Muscle of arm (tissue), 12 donors: ENCODE results near the gene RALGPS2. TPM values are rescaled to one million over a fixed set of nuclear protein-coding genes. Genes with fewer than 3 reads are reported as not detected.

Source experiments
- DNase-seq: peaks from one replicate; pipeline ENCODE4 v3.0.0-alpha.2; 2013
- polyA plus RNA-seq, 12 donors: library from polyadenylated mRNA; unstranded; fragments of 120-200 nt; gene quantifications; one replicate each; pipeline ENCODE4 v1.2.1, GENCODE V29; 2013; ENCODE audit not compliant: insufficient read length in 12 of 12

RALGPS2 gene
- polyA plus RNA-seq, 12 donors = 31.6 to 61.3 (median 42.8) TPM; not detected in 1

DNA sequence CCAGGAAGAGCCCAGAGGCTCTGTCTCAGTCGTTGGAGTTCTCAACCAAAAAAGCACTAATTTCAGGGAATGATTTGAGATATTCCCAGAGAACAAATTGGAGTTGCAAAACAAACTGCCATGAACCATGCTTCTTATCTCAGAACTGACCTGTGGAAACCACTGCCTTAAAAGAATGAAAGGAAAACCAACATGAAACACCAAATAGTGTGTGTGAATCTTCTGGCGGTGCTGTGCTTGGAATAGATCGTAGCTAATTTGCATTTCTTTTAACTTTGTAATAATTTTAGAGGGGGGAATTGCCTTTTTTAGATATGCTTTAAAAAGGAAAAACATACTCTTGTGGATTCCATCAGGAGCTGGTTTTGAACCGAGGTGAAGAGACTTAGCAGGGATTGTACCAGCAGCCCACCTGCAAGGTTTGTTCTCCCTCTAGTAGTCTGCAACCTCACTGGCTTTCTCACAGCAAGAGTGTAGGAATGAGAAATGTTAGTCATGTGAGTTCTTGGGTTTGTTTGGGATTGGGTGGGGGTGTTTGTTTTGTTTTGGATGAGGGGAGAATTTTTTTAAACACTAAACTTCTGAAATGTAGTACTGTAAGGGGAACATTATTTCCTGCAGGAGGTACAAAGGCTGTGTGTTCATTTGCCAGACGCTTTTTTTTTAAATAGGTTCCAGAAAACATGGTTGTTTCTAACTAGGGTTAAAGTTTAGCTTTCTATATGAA, 191.6 kb downstream of the RALGPS2 start:
- no peak for DNase-seq

DNA sequence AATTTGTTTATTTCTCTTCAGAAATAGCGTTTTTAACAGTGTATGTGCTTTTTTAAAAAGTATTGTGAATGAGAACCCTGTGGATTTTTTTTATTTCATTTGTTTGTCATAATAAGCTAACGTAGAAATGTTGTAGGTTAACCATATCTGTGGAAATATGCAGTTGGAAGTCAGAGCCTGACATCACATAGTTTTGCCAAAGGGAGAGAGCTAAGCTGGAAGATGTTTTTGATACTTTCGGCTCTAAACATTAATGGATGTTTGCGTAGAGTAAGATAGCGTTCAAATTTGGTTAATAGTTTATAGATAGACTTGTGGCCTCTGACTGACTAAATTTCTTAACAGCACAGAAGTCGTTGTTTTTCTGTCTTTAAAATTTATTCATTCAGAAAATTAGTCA, 193.3 kb downstream of the RALGPS2 start:
- no peak for DNase-seq

DNA sequence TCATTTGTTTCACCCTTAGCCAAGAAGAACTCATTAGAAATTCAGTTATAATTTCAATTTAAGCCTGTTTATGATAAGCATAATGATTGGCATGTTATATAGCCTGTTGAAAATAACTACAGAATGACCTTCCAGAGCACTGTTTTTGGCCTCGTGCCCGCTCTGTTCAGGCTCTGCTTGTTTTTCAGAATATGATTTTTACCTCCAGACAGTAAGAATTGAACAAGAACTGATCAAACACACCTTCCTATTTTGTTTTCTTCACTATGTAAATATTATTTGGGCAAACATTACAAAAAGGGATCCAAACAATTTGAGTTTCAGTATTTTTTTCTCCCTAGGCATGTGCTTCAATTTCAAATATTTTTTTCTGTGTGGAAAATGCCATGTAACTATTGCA, 193.9 kb downstream of the RALGPS2 start:
- DNase-seq = no peak

DNA sequence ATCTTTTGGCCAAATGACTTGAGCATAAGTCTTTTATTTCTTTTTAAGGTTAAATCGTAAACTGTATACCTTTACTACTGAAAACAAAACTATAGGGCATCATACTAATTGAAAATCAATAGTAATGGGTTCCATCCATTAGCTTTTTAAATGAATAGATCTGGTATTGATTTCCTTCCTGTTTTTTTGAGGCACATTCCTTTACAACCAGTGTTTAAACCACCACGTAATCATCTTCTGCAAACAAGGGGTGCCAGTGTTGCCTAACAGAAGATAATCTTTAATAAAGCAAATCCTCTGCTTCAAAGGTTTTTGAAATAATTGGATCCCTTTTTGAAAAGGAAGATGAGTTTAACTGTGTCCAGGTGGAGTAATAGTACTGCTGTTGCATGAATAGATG, 194.5 kb downstream of the RALGPS2 start:
- DNase-seq = no peak

DNA sequence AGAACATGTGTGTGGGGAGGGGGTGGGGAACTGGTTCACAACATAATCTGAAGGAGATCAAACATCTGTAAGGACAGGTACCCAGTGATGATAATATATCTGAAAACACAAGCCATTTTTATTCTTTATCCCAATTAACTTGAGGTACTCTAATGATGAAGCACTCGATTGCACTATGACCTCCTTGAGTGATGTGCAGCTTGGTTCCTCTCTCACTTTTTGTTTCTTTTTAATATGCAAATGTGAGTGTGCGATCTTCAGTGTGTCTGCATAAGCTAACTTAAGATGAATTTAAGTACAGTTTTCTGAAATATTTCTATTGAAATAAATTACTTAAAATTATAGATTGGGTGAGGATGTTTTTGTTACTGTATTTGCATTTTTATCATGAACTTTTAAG, 196.5 kb downstream of the RALGPS2 start:
- no peak for DNase-seq

DNA sequence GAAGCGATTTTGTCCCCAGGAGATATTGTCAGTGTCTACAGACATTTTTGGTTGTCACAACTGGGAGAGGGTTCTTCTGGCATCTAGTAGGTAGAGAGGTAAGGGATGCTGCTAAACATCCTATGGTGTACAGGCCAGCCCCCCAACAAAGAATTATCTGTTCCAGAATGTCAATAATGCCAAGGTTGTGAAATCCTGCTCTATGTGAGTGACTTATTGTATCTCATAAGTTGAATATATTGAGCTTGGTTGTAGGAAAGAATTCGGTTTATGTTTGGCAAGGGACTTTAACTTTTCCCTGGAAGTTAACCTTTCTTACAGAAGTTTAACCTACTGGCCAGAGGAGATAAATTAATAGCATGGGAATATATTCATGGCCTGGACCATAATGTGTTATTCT, 198.5 kb downstream of the RALGPS2 start:
- no peak for DNase-seq

DNA sequence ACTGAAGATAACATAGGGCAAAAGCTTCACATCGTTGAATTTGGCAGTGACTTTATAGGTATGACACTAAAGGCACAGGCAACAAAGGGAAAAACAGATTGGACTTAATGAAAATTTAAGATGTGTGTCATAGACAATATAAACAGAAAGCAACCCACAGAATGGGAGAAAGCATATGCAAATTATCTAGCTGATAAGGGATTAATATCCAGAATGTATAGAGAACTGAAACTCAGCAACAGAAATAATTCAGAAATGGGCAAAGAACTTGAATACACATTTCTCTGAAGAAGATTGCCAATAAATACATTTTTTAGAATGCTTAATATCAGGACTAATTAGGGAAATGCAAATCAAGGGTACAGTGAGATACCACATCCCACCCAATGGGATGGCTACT, 201.0 kb downstream of the RALGPS2 start:
- no peak for DNase-seq

DNA sequence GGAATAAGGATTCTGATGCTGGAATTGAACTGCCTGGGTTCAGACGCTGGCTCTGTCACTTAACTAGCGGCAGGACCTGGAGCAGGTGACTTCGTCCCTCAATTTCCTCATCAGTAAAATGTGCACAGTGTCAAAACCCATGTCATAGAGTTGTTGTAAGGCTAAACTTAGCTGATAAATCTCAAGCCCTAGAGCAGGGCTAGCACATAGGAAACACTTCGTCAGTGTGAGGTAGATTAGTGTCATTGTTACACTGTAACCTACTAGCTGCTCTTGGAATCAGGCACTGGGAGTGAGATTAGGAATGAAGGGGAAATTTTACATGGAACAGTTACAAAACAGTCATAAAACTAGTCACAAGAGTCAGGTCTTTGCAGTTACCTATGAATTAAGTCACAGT, 202.0 kb downstream of the RALGPS2 start:
- DNase-seq = no peak

DNA sequence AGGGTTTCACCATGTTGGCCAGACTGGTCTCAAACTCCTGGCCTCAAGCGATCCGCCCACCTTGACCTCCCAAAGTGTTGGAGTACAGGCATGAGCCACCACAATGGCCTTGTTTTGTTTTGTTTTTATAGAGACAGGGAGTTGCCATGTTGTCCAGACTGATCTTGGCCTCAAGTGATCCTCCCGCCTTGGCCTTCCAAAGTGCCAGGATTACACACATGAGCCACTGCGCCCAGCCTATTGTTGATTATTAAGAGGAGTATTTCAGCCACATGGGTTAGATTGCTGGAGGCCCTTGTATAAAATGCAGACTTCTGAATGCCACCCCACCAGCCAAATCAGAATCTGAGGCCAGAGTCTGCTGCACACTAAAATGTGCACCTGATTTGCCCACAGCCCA, 203.0 kb downstream of the RALGPS2 start:
- no peak for DNase-seq

DNA sequence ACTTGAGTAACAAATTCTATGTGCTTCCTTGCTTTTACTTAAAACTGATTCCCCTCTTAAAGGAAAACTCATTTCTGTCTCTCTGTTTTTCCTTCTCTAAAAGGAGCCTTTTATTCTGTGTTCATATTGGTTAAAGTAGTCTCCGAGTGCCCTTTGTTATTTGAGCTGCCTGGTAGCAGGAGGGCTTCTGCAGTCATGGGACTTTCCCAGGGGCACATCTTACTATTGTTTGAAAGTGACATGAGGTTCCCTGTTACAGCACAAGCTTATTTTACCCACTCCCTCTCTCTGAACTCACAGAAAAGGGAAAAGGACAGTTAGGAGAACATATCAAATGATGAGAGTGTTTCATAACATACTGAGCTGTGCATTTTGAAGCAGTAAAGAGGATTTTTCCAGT, 203.9 kb downstream of the RALGPS2 start:
- DNase-seq = no peak

DNA sequence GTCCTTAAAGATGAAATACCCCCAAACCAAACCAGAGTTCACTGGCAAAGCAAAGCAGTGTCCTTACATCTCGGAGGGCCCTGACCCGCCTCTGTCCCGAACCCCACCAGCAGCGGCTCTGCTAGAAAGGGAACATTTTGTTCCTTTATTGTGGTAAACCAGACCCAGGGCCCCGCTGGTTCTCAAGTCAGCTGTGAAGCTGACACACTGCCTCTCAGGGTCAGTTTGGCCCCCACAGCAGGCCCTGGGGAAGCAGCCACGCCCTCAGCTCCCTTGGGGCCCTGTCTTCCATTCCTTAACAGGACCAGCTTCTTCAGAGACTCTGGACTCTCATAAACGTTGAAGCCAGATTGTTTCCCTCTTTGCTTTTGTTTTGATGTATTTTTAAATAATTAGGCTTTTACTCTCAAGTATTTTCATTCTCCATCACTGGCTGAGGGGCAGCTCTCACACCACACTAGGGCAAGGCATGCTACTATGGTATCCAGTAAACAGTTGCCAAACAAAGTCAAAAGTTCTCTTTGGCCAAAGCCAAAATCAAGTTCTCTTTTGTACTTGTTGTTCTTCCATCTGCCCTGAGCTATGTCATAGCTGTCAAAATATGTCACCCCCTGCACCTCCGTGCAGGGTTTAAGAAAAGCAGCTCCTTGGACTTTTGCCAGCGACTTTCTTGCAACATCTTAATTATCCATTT, 207.0 kb downstream of the RALGPS2 start:
- no peak for DNase-seq

DNA sequence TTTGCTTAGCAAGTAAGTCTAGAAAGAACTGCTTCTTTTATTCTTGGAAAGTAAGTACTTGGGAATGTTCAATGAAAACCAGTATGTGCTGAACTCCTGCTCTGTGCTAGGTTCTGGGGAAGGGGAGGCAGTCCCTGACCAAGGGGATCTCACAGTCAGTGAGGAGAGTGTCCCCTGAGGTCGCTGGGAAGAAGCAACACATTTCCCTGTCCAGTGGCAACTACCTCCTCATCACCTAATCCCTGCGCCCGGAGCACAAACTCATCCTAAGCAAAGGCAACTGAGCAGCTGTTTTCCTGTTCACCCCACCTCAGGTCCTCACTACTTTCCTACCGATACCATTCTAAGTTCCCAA, 207.5 kb downstream of the RALGPS2 start:
- no peak for DNase-seq

DNA sequence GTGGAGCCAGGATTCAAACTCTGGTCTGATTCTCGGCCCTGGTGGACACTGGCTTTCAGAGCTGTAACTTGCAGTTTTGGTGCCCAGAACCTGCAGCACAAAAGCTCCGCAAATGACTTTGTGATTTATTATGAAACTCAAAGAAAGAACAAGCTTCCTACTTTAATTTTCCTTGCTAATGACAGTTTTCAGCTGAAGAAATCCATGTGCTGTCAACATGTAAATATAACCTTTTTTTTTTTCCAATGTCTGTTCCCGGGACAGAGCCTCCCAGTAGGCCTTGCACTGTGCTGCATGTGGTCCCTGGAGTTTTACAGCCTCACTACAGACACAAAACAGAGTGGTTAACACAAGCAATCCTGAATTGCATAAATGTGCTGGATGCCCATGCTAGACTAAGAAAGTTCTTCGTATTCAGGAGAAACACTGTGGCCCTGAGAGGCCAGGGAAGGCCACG, 208.1 kb downstream of the RALGPS2 start:
- DNase-seq = no peak

DNA sequence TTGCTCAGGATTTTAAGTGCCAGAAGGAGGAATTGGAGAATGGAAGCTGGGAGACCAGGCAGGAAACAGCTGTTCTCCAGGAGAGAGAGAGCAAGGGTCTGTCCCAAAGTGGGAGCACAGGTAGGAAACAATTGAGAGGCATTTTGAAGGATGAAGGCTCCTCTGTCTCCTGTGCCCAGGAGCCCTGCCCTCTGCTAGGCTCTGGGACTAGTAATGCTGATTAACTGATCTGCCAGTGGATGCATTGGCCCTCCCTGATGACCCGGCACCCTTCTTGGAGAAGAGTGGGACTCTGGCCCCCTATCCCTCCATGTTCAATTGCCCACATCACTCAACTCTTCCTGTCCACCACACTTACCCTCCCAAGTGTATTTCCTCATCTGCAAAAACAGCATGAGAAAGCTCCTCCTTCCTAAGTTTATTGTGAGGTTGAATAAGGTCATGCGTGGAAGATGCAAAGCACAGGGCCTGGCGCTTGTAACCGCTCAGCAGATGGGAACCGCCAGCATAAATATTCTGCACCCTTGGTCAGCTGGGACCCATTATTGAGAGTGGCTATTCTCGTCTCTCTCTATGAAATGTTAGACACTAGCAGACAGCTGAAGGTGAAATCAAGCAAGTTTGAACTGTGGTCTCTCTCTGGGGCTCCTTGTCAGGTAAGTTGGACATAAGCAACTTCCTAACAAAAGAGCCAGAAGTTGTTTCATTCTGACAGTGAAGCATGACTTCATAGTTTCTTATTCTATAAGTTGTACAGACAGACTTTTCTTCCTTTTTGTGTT, 208.9 kb downstream of the RALGPS2 start:
- no peak for DNase-seq

DNA sequence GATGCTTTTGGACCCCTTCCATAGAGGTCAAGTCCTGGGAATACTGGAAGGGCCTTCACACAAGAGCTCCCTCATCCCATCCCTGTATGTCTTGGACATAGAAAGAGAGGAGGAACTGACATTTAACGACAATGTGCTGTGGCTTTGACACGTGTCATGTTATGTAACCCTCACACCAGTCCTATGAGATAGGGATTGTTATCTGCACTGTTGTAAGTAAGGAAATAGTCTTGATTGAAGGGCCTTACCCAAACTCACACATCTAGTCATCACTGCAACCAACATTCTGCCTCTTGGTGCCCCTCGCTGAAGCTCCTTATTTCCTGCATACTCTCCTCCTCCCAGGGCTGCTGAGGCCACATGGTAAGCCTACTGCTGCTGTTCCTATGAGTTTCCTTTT, 209.5 kb downstream of the RALGPS2 start:
- DNase-seq = no peak

DNA sequence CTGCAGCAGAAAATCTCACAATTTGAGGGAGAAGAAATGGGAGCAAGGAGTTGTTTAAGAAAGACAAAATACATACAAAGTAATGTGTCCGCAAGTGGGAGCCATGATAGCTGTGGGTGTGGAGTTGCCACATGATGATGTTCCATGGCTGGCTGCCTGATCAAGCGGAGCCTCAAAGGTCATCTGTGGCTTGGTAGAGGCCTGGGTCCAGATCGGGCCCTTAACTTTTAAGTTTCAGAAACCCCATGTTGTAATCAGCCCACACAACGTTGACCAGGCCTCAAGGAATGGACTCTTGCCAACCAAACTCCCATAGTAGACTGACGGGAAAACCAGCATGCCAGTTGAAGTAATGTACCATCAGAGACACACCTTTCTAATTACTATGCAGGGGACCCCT, 210.6 kb downstream of the RALGPS2 start:
- DNase-seq = no peak

DNA sequence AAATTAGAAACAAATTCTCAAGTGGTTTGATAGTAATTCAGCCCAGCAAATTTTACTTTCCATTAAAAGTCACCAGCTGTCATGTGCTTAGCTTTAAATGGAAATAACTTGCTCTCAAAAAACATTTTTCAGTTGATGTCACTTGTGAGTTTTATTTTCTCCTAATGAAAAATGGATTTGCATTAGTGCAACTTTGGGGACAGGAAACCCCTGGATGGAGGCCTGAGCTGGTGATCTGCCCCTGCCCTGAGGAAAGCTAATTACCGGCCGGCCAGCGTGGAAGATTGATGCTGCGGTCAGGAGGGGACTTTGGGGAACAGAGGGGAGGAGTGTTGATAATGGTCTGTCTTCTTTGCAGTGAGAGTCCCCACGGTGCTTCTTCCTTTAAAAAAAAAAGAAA, 212.7 kb downstream of the RALGPS2 start:
- peak; percentile 84 for DNase-seq

DNA sequence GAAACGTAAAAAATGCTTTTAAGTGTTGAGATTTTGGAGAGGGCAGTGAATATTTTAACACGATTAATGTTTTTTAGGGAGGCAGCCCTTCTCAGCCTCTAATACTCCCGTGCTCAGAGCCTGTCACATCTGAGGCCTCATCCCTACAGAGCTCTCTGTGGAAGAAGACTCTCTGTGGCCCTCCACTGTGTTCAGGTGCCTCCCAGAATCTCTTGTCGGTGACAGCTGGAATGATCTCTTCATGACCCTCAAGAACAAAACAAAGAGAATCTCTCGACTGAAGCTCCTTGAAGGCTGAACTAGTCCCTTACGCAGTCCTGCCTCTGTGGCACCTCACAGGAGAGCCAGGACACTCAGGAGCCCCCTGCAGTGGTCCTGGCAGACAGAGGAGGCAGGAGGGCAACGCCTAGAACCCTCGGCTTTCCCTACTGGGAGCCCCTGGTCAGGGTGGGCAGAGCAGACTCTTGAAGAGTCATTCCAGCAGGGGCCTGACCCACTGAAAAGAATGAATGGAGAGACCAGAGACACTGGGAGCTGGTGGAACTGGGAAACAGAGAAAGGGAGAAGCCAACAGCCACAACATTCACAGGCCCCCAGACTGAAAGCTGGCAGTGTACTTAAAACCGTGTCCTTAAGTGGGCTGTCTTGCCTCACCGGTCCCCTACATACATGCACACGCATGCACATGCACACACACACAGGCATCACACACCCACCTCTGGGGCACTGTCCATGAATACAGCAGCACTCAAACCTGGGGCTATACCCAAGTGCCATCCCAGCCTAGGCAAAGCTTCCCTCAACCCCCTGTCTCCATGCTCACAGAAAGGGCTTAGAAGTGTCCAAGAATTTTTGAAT, 213.3 kb downstream of the RALGPS2 start:
- DNase-seq = peak; percentile 63

DNA sequence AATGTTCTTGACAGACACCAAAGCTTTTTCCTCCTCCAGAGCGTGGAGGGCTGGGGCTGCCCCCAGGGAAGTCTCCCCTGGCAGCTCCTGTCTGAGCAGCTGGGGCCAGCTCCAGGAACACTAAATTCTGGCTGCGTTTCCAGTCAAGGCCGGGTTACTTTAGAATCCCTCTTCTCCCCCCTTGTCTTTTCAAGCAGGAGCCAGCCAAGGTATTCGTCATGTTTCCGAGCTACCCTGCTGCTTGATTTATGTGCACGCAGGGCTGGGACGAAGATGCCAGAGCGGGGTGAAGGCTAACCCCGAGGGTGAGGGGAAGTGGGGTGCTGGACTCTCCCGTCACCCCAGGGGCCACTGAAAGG, 213.9 kb downstream of the RALGPS2 start:
- DNase-seq = peak; percentile 94

DNA sequence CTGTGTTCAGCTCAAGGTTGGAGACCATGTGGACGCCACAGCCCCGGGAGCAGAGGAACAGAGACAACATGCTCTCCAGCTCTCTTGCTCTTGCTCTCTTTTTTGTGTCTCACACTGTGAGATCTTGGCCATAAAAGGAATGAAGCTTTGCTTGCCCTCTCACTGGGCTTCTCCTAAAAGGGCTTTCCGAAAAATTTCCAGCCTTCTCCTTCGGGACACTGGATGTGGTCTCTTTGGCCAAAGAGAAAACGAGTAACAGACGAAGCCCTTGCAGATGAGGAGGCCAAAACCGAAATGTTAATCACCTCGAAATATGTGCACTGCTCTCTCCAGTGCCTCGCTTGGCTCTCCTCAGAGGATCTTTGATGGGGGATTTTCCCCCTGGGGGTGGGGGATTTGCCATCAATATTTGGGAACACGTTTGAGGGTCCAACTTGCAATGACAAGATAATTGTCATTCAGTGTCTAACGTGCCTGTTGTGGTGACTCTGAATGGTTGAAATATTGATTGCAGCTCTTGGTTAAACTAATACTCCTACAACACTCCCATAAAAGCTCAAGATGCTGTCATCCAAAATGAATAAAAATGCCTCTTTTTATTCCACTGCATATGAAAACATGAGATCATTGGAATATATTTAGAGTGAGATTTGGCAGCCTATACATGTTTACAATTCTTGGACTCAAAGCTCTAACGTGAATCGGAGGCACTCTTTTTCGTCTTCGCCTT, 214.5 kb downstream of the RALGPS2 start:
- peak; percentile 87 for DNase-seq

DNA sequence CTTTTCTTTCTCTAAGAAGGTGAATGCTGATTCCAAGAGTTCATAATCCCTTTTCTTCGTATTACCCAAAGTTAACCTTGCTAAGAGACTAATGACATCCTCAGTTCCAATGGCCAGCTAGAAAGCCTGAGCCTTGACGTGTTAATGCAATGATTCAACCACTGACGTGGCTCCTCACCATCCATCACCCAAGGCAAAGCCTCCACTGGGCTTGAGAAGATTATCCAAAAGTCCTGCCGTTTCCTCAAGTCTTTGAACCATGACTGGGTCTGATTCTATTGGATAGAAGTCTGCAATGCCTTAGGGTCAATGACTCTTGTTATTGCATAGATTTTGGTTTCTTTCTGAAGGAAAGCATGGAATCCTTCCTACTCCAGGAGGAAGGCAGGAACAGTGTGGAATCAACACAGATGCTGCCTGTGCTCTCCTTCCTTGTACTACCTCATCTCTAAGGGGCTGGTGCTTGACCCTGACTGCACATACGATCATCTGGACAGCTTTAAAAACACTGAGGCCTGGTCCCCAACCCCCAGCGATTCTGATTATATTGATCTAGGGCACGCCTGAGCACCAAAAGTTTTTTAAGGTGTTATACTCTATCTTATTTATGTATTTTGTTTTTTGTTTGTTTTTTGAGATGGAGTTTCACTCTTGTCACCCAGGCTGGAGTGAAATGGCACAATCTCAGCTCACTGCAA, 215.2 kb downstream of the RALGPS2 start:
- no peak for DNase-seq
